Stimulated activated CD4-positive, alpha-beta T cell treated with anti-CD3 and anti-CD28 coated beads, TNF-alpha, amount 100 ng/mL, for 48 hours (primary cell): ENCODE results near the gene PCGF2.

ENCODE experiments used
- DNase-seq, 3 donors: peaks; one replicate each; pipeline ENCODE4 v3.0.0-alpha.2; 2020; ENCODE audit warnings: low read depth in 3 of 3

PCGF2 gene

GRCh38 chr17:38703742-38704605 lies 44.2 kb downstream of the PCGF2 start:
- DNase-seq: peak; percentile 68 to 84 (median 84)

- no peak for DNase-seq
Observed at GRCh38 chr17:38702916-38703741, 45.0 kb downstream of the PCGF2 start.

- DNase-seq: peak; percentile 62 to 71 (median 70)
Observed at GRCh38 chr17:38702166-38702915, 45.8 kb downstream of the PCGF2 start.

GRCh38 chr17:38701504-38702165 lies 46.5 kb downstream of the PCGF2 start:
- DNase-seq: peak; percentile 70 to 89 (median 75)

GRCh38 chr17:38698760-38699159 lies 49.4 kb downstream of the PCGF2 start:
- DNase-seq: no peak

- no peak for DNase-seq
Observed at GRCh38 chr17:38697061-38697820, 50.9 kb downstream of the PCGF2 start.

GRCh38 chr17:38693700-38694329 lies 54.3 kb downstream of the PCGF2 start:
- DNase-seq: no peak

- no peak for DNase-seq
Observed at GRCh38 chr17:38691154-38691553, 57.0 kb downstream of the PCGF2 start.

- DNase-seq: no peak
Observed at GRCh38 chr17:38690386-38690785, 57.8 kb downstream of the PCGF2 start.

- DNase-seq: no peak
Observed at GRCh38 chr17:38687286-38687685, 60.9 kb downstream of the PCGF2 start.

GRCh38 chr17:38685491-38685890 lies 62.6 kb downstream of the PCGF2 start:
- no peak for DNase-seq
